H1 (cell line): ENCODE measurements around the gene RIPOR3. TPM values are rescaled to one million over a fixed set of nuclear protein-coding genes. Genes with fewer than 3 reads are reported as not detected.

Source experiments
- CTCF ChIA-PET: fragments of 300-600 bp; sonication (Branson Sonifier 250); formaldehyde crosslinking; loops from one replicate; lab custom pipeline; 2021; ENCODE audit not compliant: partially characterized antibody; lab: Charles Lee
- POLR2A ChIA-PET: fragments of 300-600 bp; sonication (Branson Sonifier 250); formaldehyde crosslinking; loops from one replicate; lab custom pipeline; 2021; ENCODE audit warnings: inconsistent platforms; ENCODE audit not compliant: partially characterized antibody; lab: Charles Lee
- DNase-seq, 2 experiments: peaks; one replicate each; pipeline versions ENCODE4 v3.0.0 to v3.0.0-alpha.2; 2010 to 2022; ENCODE audit warnings: low spot score in 2 of 2, low read depth in 1 of 2, mixed read lengths in 1 of 2
- FAIRE-seq: peaks from 2 replicates; lab custom pipeline; 2011; peaks lifted over from hg19 to GRCh38; lab: Jason Lieb, UNC
- H2AFZ ChIP-seq: 2 replicates; pipeline ENCODE4 v1.8.1; 2012; ENCODE audit warnings: low read length, inconsistent platforms
- H2AK5ac ChIP-seq: 2 replicates; pipeline ENCODE4 v1.6.1; 2013; ENCODE audit warnings: low read depth, low read length
- H2BK120ac ChIP-seq: replicated peaks from 2 replicates; pipeline ENCODE3; 2013; ENCODE audit warnings: low read depth, low read length, inconsistent platforms
- H2BK12ac ChIP-seq: 2 replicates; pipeline ENCODE4 v1.6.1; 2013; ENCODE audit warnings: low read depth, low read length
- H2BK15ac ChIP-seq: 2 replicates; pipeline ENCODE4 v1.6.1; 2013; ENCODE audit warnings: low read length
- H2BK20ac ChIP-seq: 2 replicates; pipeline ENCODE4 v1.6.1; 2013; ENCODE audit warnings: low read length
- H2BK5ac ChIP-seq: 2 replicates; pipeline ENCODE4 v1.6.1; 2013; ENCODE audit warnings: low read depth, low read length
- H3K14ac ChIP-seq: 2 replicates; pipeline ENCODE4 v1.6.1; 2013; ENCODE audit warnings: inconsistent platforms; ENCODE audit not compliant: insufficient read length
- H3K18ac ChIP-seq: 2 replicates; pipeline ENCODE4 v1.6.1; 2013; ENCODE audit warnings: low read length; ENCODE audit errors: extremely low read depth
- H3K23ac ChIP-seq: 2 replicates; pipeline ENCODE4 v1.6.1; 2013; ENCODE audit warnings: inconsistent platforms; ENCODE audit not compliant: insufficient read length
- H3K23me2 ChIP-seq: 2 replicates; pipeline ENCODE4 v1.6.1; 2013; ENCODE audit warnings: low read depth, low read length
- H3K27ac ChIP-seq: 2 replicates; pipeline ENCODE4 v1.6.1; 2011; ENCODE audit warnings: low read depth, low read length, inconsistent platforms
- H3K27me3 ChIP-seq, 4 experiments: replicated peaks in 1 of 4; 1 replicate in 1 of 4; 2 replicates in 3 of 4; pipeline versions ENCODE4 v1.6.1 to v1.8.1; 2011 to 2013; ENCODE audit warnings: low read length in 3 of 4, mild to moderate bottlenecking in 3 of 4, inconsistent platforms in 2 of 4, mixed read lengths in 2 of 4, moderate library complexity in 1 of 4; ENCODE audit not compliant: control insufficient read depth in 3 of 4, insufficient read depth in 3 of 4; ENCODE audit errors: extremely low read depth in 1 of 4
- H3K36me3 ChIP-seq, 4 experiments: 2 replicates each; pipeline versions ENCODE4 v1.6.1 to v1.8.1; 2011 to 2013; ENCODE audit warnings: mild to moderate bottlenecking in 4 of 4, low read length in 3 of 4, moderate library complexity in 2 of 4, control low read depth in 1 of 4, inconsistent platforms in 1 of 4; ENCODE audit not compliant: insufficient read depth in 4 of 4, control insufficient read depth in 2 of 4
- H3K4ac ChIP-seq: replicated peaks from 2 replicates; pipeline ENCODE3; 2013; ENCODE audit warnings: low read length, low read depth, mixed read lengths, inconsistent platforms; ENCODE audit not compliant: insufficient read length
- H3K4me1 ChIP-seq, 4 experiments: replicated peaks in 1 of 4; 1 replicate in 1 of 4; 2 replicates in 3 of 4; pipeline versions ENCODE4 v1.6.1 to v1.8.1; 2011 to 2013; ENCODE audit warnings: low read length in 3 of 4, inconsistent platforms in 2 of 4, mixed read lengths in 1 of 4; ENCODE audit not compliant: insufficient read depth in 4 of 4, control insufficient read depth in 3 of 4
- H3K4me2 ChIP-seq, 2 experiments: 2 replicates each; pipeline versions ENCODE4 v1.6.1 to v1.8.1; 2011 to 2013; ENCODE audit warnings: low read depth in 2 of 2, low read length in 2 of 2, control low read depth in 1 of 2, inconsistent platforms in 1 of 2, mild to moderate bottlenecking in 1 of 2; ENCODE audit not compliant: insufficient read depth in 1 of 2
- H3K4me3 ChIP-seq, 4 experiments: fragments of 200-600, 300-600 bp in 1 of 4; sonication (generic), shearing (Covaris generic), sonication (Bioruptor Twin) in 1 of 4; 2 replicates each; pipeline versions ENCODE4 v1.5.1 to v1.8.1; 2011 to 2016; ENCODE audit warnings: low read length in 4 of 4, low read depth in 3 of 4, control low read depth in 2 of 4, inconsistent platforms in 2 of 4, mild to moderate bottlenecking in 2 of 4, mixed read lengths in 1 of 4, moderate library complexity in 1 of 4; ENCODE audit not compliant: insufficient read depth in 2 of 4; ENCODE audit errors: extremely low read depth in 1 of 4
- H3K56ac ChIP-seq: replicated peaks from 2 replicates; pipeline ENCODE3; 2013; ENCODE audit warnings: low read depth, mild to moderate bottlenecking, mixed read lengths, low read length, inconsistent platforms; ENCODE audit not compliant: insufficient read length
- H3K79me1 ChIP-seq: 2 replicates; pipeline ENCODE4 v1.6.1; 2013; ENCODE audit warnings: low read depth, low read length, control low read depth
- H3K79me2 ChIP-seq, 2 experiments: 2 replicates each; pipeline versions ENCODE4 v1.6.1 to v1.8.1; 2012 to 2013; ENCODE audit warnings: low read length in 2 of 2, mild to moderate bottlenecking in 2 of 2, inconsistent platforms in 1 of 2; ENCODE audit not compliant: insufficient read depth in 2 of 2, control insufficient read depth in 1 of 2
- H3K9ac ChIP-seq, 4 experiments: replicated peaks in 1 of 4; 1 replicate in 1 of 4; 2 replicates in 3 of 4; pipeline versions ENCODE4 v1.6.1 to v1.8.1; 2011 to 2013; ENCODE audit warnings: low read depth in 3 of 4, low read length in 3 of 4, control low read depth in 2 of 4, mild to moderate bottlenecking in 2 of 4, moderate library complexity in 2 of 4, inconsistent platforms in 1 of 4; ENCODE audit errors: extremely low read depth in 1 of 4
- H3K9me3 ChIP-seq, 2 experiments: 2 replicates each; pipeline versions ENCODE4 v1.6.1 to v1.8.1; 2012 to 2013; ENCODE audit warnings: mild to moderate bottlenecking in 2 of 2, moderate library complexity in 2 of 2, control low read depth in 1 of 2, inconsistent platforms in 1 of 2, low read depth in 1 of 2, low read length in 1 of 2, mixed read lengths in 1 of 2; ENCODE audit not compliant: insufficient read depth in 2 of 2
- H4K20me1 ChIP-seq, 2 experiments: replicated peaks in 1 of 2; 2 replicates each; pipeline versions ENCODE3 to v1.8.1; 2011 to 2013; ENCODE audit warnings: inconsistent platforms in 2 of 2, low read length in 2 of 2, mild to moderate bottlenecking in 1 of 2; ENCODE audit not compliant: insufficient read depth in 2 of 2, control insufficient read depth in 1 of 2
- H4K5ac ChIP-seq: 2 replicates; pipeline ENCODE4 v1.6.1; 2013; ENCODE audit warnings: low read length, low read depth, mixed read lengths, inconsistent platforms; ENCODE audit not compliant: insufficient read length
- H4K8ac ChIP-seq: 2 replicates; pipeline ENCODE4 v1.8.0; 2013; ENCODE audit warnings: mild to moderate bottlenecking, moderate library complexity, low read length, inconsistent platforms; ENCODE audit not compliant: insufficient read depth; ENCODE audit errors: extremely low read depth
- H4K91ac ChIP-seq: replicated peaks from 2 replicates; pipeline ENCODE3; 2013; ENCODE audit warnings: low read length, mixed read lengths, inconsistent platforms; ENCODE audit not compliant: insufficient read length
- BACH1 ChIP-seq: IDR thresholded peaks from 2 replicates; pipeline ENCODE4 v1.6.1; 2012; ENCODE audit warnings: low read length, improper control_type of control experiment
- KDM4A ChIP-seq: IDR thresholded peaks from one replicate; pipeline ENCODE4 v1.7.1; 2012; ENCODE audit warnings: low read depth, mild to moderate bottlenecking, moderate library complexity, low read length, inconsistent platforms; ENCODE audit not compliant: severe bottlenecking
- WGBS, 2 experiments: shearing (Covaris generic) in 1 of 2; methylation state at CpG; one replicate each; pipeline versions ENCODE4 v1.1.6 to v1.1.7; 2013 to 2015; ENCODE audit warnings: low lambda C conversion rate in 2 of 2, mixed read lengths in 2 of 2, inconsistent platforms in 1 of 2, low coverage in 1 of 2, missing lambda C conversion rate in 1 of 2; ENCODE audit not compliant: insufficient replicate concordance in 2 of 2, insufficient coverage in 1 of 2, insufficient read length in 1 of 2; ENCODE audit errors: extremely low coverage in 1 of 2, missing lambda C conversion rate in 1 of 2; 5-methylcytosine and 5-hydroxymethylcytosine counted together
- long read RNA-seq, 2 experiments: library from RNA in 1 of 2; library from capped mRNA in 1 of 2; stranded (forward); transcript quantifications; one replicate each; pipeline ENCODE4 v2.0.0, GENCODE V29; 2021; ENCODE audit warnings: inconsistent platforms in 1 of 2
- polyA minus RNA-seq, 3 experiments: library from RNA; depleted of rRNA, polyadenylated mRNA; stranded (reverse); fragments of >200 nt; gene quantifications; 1 replicate in 2 of 3; 2 replicates in 1 of 3; pipeline ENCODE4 v1.2.3, GENCODE V29; 2011
- polyA plus RNA-seq, 7 experiments: library from polyadenylated mRNA; depleted of rRNA in 3 of 7; stranded (reverse) in 5 of 7; unstranded in 2 of 7; fragments of >200 nt in 5 of 7; fragments of 200-250 nt in 2 of 7; gene quantifications; 1 replicate in 5 of 7; 2 replicates in 1 of 7; 4 replicates in 1 of 7; pipeline versions ENCODE4 v1.2.1 to v1.2.3, GENCODE V29; 2011 to 2013; ENCODE audit warnings: missing spikeins in 2 of 7, mixed read lengths in 2 of 7
- total RNA-seq: library from RNA; stranded (reverse); fragmentation: NEBNext Ultra II Directional; extraction: Animal tissue kit (Norgen Biotek cat#: 25700); gene quantifications from 2 replicates; pipeline ENCODE4 v1.2.1, GENCODE V29; 2021
- TF ChIP-seq, protein P1 (sequence below): IDR thresholded peaks from 2 replicates; pipeline ENCODE4 v1.6.1; 2012; ENCODE audit warnings: inconsistent platforms

RIPOR3 gene, protein sequence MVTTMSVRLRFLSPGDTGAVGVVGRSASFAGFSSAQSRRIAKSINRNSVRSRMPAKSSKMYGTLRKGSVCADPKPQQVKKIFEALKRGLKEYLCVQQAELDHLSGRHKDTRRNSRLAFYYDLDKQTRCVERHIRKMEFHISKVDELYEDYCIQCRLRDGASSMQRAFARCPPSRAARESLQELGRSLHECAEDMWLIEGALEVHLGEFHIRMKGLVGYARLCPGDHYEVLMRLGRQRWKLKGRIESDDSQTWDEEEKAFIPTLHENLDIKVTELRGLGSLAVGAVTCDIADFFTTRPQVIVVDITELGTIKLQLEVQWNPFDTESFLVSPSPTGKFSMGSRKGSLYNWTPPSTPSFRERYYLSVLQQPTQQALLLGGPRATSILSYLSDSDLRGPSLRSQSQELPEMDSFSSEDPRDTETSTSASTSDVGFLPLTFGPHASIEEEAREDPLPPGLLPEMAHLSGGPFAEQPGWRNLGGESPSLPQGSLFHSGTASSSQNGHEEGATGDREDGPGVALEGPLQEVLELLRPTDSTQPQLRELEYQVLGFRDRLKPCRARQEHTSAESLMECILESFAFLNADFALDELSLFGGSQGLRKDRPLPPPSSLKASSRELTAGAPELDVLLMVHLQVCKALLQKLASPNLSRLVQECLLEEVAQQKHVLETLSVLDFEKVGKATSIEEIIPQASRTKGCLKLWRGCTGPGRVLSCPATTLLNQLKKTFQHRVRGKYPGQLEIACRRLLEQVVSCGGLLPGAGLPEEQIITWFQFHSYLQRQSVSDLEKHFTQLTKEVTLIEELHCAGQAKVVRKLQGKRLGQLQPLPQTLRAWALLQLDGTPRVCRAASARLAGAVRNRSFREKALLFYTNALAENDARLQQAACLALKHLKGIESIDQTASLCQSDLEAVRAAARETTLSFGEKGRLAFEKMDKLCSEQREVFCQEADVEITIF
- total RNA-seq = 4.5 and 4.7 TPM in 2 replicates
- polyA plus RNA-seq (2011; rRNA removed) = 3.6 and 5.6 TPM in 2 replicates
- 6.9 TPM for polyA plus RNA-seq (2011; cell fraction: cytosol; rRNA removed)
- polyA plus RNA-seq (2011; cell fraction: nucleus; rRNA removed) = 43.0 TPM
- polyA plus RNA-seq (2012, experiment 1 of 2) = 5.7 to 7.7 TPM (median 5.9 TPM) in 4 replicates
- polyA plus RNA-seq (2012, experiment 2 of 2) = 1.6 TPM
- polyA plus RNA-seq (2013, experiment 1 of 2) = 3.2 TPM
- polyA plus RNA-seq (2013, experiment 2 of 2) = 2.5 TPM
- polyA minus RNA-seq (2011; rRNA and poly(A)+ RNA removed) = 3.3 and 3.8 TPM in 2 replicates
- 3.1 TPM for polyA minus RNA-seq (2011; cell fraction: cytosol; rRNA and poly(A)+ RNA removed)
- polyA minus RNA-seq (2011; cell fraction: nucleus; rRNA and poly(A)+ RNA removed) = 9.2 TPM
- long read RNA-seq, experiment 1 = 0 reads
- long read RNA-seq, experiment 2 = 0 reads

DNA sequence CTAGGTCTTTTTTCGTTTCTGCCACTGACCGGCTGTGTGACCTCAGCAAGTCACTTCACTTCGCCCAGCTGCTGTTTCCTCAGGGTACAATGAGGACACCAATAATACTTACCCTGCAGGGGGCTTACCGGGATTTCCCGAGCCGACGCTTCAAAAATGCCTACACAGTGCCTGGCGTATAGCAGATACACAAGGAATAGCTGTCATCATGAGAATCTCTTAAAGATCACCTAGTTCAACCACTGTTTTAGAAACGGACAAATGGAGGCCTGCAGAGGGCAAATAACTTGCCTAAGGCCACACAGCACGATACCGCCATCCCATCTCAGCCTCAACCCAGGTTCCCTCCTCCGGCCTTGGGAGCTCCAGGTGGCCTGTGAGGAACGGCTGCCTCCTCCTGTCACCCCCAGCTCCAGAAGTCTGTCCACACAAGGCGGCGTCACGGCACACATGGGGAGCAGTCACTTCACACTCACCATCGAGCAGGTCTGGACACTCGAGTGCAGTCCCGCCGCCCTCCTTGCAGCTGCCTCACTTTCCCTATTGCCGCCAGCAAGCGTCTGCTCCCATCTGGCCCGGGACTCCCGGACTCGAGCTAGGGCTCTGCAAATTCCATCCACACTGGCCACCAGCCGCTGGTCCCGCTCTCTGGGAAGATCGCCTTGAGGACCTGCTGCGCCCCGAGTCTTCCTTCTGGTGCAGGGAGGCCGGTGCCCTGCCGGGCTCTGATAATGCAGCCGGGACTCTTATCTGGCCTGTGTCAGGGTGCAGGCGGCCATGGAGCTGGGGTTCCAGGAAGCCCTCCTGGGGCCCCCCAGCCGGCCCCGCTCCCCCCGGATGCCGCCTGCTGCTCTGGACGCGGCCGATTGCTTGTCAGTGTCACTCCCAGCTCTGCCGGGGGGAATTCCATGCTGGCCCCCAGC, at the start of gene RIPOR3:
RIPOR3 (minus strand) TSS at position 893 of the 923 bp plus-strand sequence; CDS start at position 479, 414 bp downstream.
- H2AK5ac ChIP-seq = 0 out of 2 replicates have a peak within 1 kb of the TSS, but pooled peaks have one; percentile 40
- peak within 1 kb of the TSS; percentile 81 for H3K18ac ChIP-seq
- POLR2A ChIA-PET = interaction anchor here (1.0 to 1.6 kb wide), 7 partner anchors 10 to 59 kb away, joined by 3 to 4 read pairs (median 4); no protein-coding TSS in a partner anchor
- peak within 1 kb of the TSS; percentile 79; the same call in 1 of the 2 replicates for H2BK5ac ChIP-seq
- H4K5ac ChIP-seq = peak within 1 kb of the TSS; percentile 35
- H4K8ac ChIP-seq = peak within 1 kb of the TSS; percentile 25; the same call in 1 of the 2 replicates
- no peaks in the 10 kb centered on the region for H3K36me3 ChIP-seq
- no peaks in the 10 kb centered on the region; the same call in 1 of the 2 replicates for H3K79me1 ChIP-seq
- peak within 1 kb of the TSS; percentile 31 to 64 (median 50) for H3K4me3 ChIP-seq
- DNase-seq (peak in 1 of 2 experiments; percentile 67), FAIRE-seq (no peak)
- H2AFZ ChIP-seq = peak within 1 kb of the TSS; percentile 37
- H3K4ac ChIP-seq = peak within 1 kb of the TSS; percentile 63
- WGBS, 2 experiments = 8% methylated on average over 42 of the region's 42 CpGs; no CpG with 5 or more reads in 1 of the 2 experiments
- H4K91ac ChIP-seq = peak within 1 kb of the TSS; percentile 63
- H2BK12ac ChIP-seq = peak within 1 kb of the TSS; percentile 94
- H3K23ac ChIP-seq = no peak within 1 kb of the TSS
- H3K9me3 ChIP-seq = no peaks in the 10 kb centered on the region
- H2BK15ac ChIP-seq = peak within 1 kb of the TSS; percentile 61; the same call in 1 of the 2 replicates
- H3K4me2 ChIP-seq = peak within 1 kb of the TSS; percentile 85 to 93
- CTCF ChIA-PET = interaction anchor here (0.6 to 4.8 kb wide), 16 partner anchors 10 to 129 kb away, joined by 3 to 28 read pairs (median 4); partner anchors contain the start of gene BCAS4
- H3K23me2 ChIP-seq = peaks cover 19% of the 10 kb centered on the region
- peak within 1 kb of the TSS; percentile 80 for H2BK120ac ChIP-seq
- H3K27me3 ChIP-seq = 0 out of 7 replicates have a peak, but pooled peaks cover 0 to 2% (median 0%) of the 10 kb centered on the region in 4 experiments
- H4K20me1 ChIP-seq = no peaks in the 10 kb centered on the region
- H2BK20ac ChIP-seq = peak within 1 kb of the TSS; percentile 100
- no peak within 1 kb of the TSS for H3K27ac ChIP-seq
- H3K9ac ChIP-seq = peak within 1 kb of the TSS in 3 of 4 experiments; percentile 17 to 51 (median 34); a peak in 4 of 7 replicates
- H3K4me1 ChIP-seq = peaks cover 16 to 24% (median 18%) of the 10 kb centered on the region in 4 experiments
- no peak within 1 kb of the TSS for H3K56ac ChIP-seq
- no peaks in the 10 kb centered on the region; a peak in 1 of 4 replicates for H3K79me2 ChIP-seq
- no peak within 1 kb of the TSS for H3K14ac ChIP-seq
- TF ChIP-seq KDM4A = peak; percentile 54
- TF ChIP-seq BACH1 = no peak
- TF ChIP-seq, protein P1, sequence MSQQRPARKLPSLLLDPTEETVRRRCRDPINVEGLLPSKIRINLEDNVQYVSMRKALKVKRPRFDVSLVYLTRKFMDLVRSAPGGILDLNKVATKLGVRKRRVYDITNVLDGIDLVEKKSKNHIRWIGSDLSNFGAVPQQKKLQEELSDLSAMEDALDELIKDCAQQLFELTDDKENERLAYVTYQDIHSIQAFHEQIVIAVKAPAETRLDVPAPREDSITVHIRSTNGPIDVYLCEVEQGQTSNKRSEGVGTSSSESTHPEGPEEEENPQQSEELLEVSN = peak; percentile 59
